ENCODE data around the gene SYP. TPM values are rescaled to one million over a fixed set of nuclear protein-coding genes. Genes with fewer than 3 reads are reported as not detected.

Gene SYP
- total RNA-seq (14.4 TPM), polyA plus RNA-seq (3.6 TPM)
- long read RNA-seq, donor 1 = 0 reads
- long read RNA-seq, donor 2, transcript SYP-201 (7 exons, 2,498 nt) = major isoform, 6 of 15 reads
- long read RNA-seq, donor 2, transcript SYP-207 (6 exons, 1,850 nt) = minor isoform, 5 of 15 reads
- long read RNA-seq, donor 2, partial matches to known transcripts = 0 of 15 reads
- long read RNA-seq, donor 2, other reads (novel, unspliced or antisense) = 0 of 15 reads
- long read RNA-seq, donor 3, partial matches to known transcripts = 19 of 24 reads
- long read RNA-seq, donor 3, other reads (novel, unspliced or antisense) = 0 of 24 reads
- long read RNA-seq, donor 4, partial matches to known transcripts = 0 of 5 reads
- long read RNA-seq, donor 4, other reads (novel, unspliced or antisense) = 0 of 5 reads
- long read RNA-seq, donor 5, partial matches to known transcripts = 12 of 17 reads
- long read RNA-seq, donor 5, other reads (novel, unspliced or antisense) = 0 of 17 reads
- long read RNA-seq, donor 6, partial matches to known transcripts = 0 of 3 reads
- long read RNA-seq, donor 6, other reads (novel, unspliced or antisense) = 0 of 3 reads
- long read RNA-seq, donor 7 = 0 reads
- long read RNA-seq, donor 8, partial matches to known transcripts = 0 of 1 reads
- long read RNA-seq, donor 8, other reads (novel, unspliced or antisense) = 0 of 1 reads
- long read RNA-seq, donor 9, partial matches to known transcripts = 0 of 4 reads
- long read RNA-seq, donor 9, other reads (novel, unspliced or antisense) = 0 of 4 reads
- long read RNA-seq, donor 10, partial matches to known transcripts = 0 of 3 reads
- long read RNA-seq, donor 10, other reads (novel, unspliced or antisense) = 0 of 3 reads

GRCh38 chrX:49199906-49200771 is at the start of gene SYP:
Gene SYP, minus strand, starts transcription at chrX:49200193. Its CDS starts 7 bp downstream, at chrX:49200186.
- peak in 7 of 9 donors; percentile 60 to 89 (median 72) for DNase-seq (ENCODE audit: low read depth in 6 of 9, low spot score in 9 of 9)
- WGBS = under 1% methylated on average over 61 of the region's 61 CpGs
- H3K27me3 ChIP-seq (ENCODE audit: control insufficient read depth in 2 of 2, insufficient read depth in 1 of 2, low read length in 1 of 2) = peaks cover 0 to 7% of the 10 kb centered on the region in 2 donors

GRCh38 chrX:49249616-49250015 is 49.6 kb upstream of the SYP start:
- Histone ChIP-seq H3K4me1 (ENCODE audit: control insufficient read depth in 2 of 2, insufficient read depth in 2 of 2, low read length in 2 of 2) (peaks cover 0 to 3% of the 10 kb centered on the region in 2 donors), H3K27me3 (ENCODE audit: control insufficient read depth in 2 of 2, insufficient read depth in 1 of 2, low read length in 1 of 2) (no peaks in the 10 kb centered on the region), H3K4me3 (ENCODE audit: low read length in 2 of 2) (no peak overlapping the region), H3K27ac (ENCODE audit: low read depth in 1 of 2, low read length in 1 of 2) (no peak overlapping the region), H3K36me3 (ENCODE audit: control insufficient read depth in 2 of 2, insufficient read depth in 2 of 2, low read length in 1 of 2) (peaks cover 33 to 55% of the 10 kb centered on the region in 2 donors), H3K9me3 (ENCODE audit: control insufficient read depth in 2 of 2, insufficient read depth in 1 of 2, low read length in 1 of 2) (no peaks in the 10 kb centered on the region)
- DNase-seq (ENCODE audit: low read depth in 6 of 9, low spot score in 9 of 9) = no peak
- WGBS = 97% methylated on average over 9 of the region's 9 CpGs

More at GRCh38 chrX:49199906-49200771, at the start of gene SYP:
- peak within 1 kb of the TSS; percentile 60 to 63 for H3K27ac ChIP-seq (ENCODE audit: low read depth in 1 of 2, low read length in 1 of 2)
- H3K9me3 ChIP-seq (ENCODE audit: control insufficient read depth in 2 of 2, insufficient read depth in 1 of 2, low read length in 1 of 2) = no peaks in the 10 kb centered on the region
- peaks cover 13 to 25% of the 10 kb centered on the region in 2 donors for H3K4me1 ChIP-seq (ENCODE audit: control insufficient read depth in 2 of 2, insufficient read depth in 2 of 2, low read length in 2 of 2)
- H3K4me3 ChIP-seq (ENCODE audit: low read length in 2 of 2) = peak within 1 kb of the TSS; percentile 55 to 57
- peaks cover 3% of the 10 kb centered on the region in 2 donors for H3K36me3 ChIP-seq (ENCODE audit: control insufficient read depth in 2 of 2, insufficient read depth in 2 of 2, low read length in 1 of 2)

GRCh38 chrX:49249071-49249470 is 49.1 kb upstream of the SYP start:
- WGBS = 96% methylated on average over 6 of the region's 6 CpGs
- peaks cover 37 to 59% of the 10 kb centered on the region in 2 donors for H3K36me3 ChIP-seq (ENCODE audit: control insufficient read depth in 2 of 2, insufficient read depth in 2 of 2, low read length in 1 of 2)

GRCh38 chrX:49247916-49248811 is 48.2 kb upstream of the SYP start:
- DNase-seq (ENCODE audit: low read depth in 6 of 9, low spot score in 9 of 9) = no peak
- no peak overlapping the region for H3K4me3 ChIP-seq (ENCODE audit: low read length in 2 of 2)
- peaks cover 42 to 61% of the 10 kb centered on the region in 2 donors for H3K36me3 ChIP-seq (ENCODE audit: control insufficient read depth in 2 of 2, insufficient read depth in 2 of 2, low read length in 1 of 2)
- no peaks in the 10 kb centered on the region for H3K9me3 ChIP-seq (ENCODE audit: control insufficient read depth in 2 of 2, insufficient read depth in 1 of 2, low read length in 1 of 2)
- H3K4me1 ChIP-seq (ENCODE audit: control insufficient read depth in 2 of 2, insufficient read depth in 2 of 2, low read length in 2 of 2) = peaks cover 0 to 3% of the 10 kb centered on the region in 2 donors
- 98% methylated on average over 28 of the region's 28 CpGs for WGBS
- no peaks in the 10 kb centered on the region for H3K27me3 ChIP-seq (ENCODE audit: control insufficient read depth in 2 of 2, insufficient read depth in 1 of 2, low read length in 1 of 2)
- H3K27ac ChIP-seq (ENCODE audit: low read depth in 1 of 2, low read length in 1 of 2) = no peak overlapping the region

More at GRCh38 chrX:49249071-49249470, 49.1 kb upstream of the SYP start:
- H3K27ac ChIP-seq (ENCODE audit: low read depth in 1 of 2, low read length in 1 of 2) = no peak overlapping the region
- DNase-seq (ENCODE audit: low read depth in 6 of 9, low spot score in 9 of 9) = no peak
- no peaks in the 10 kb centered on the region for H3K9me3 ChIP-seq (ENCODE audit: control insufficient read depth in 2 of 2, insufficient read depth in 1 of 2, low read length in 1 of 2)
- H3K4me1 ChIP-seq (ENCODE audit: control insufficient read depth in 2 of 2, insufficient read depth in 2 of 2, low read length in 2 of 2) = peaks cover 0 to 3% of the 10 kb centered on the region in 2 donors
- no peaks in the 10 kb centered on the region for H3K27me3 ChIP-seq (ENCODE audit: control insufficient read depth in 2 of 2, insufficient read depth in 1 of 2, low read length in 1 of 2)
- no peak overlapping the region for H3K4me3 ChIP-seq (ENCODE audit: low read length in 2 of 2)

GRCh38 chrX:49247346-49247745 is 47.4 kb upstream of the SYP start:
- Histone ChIP-seq H3K27me3 (ENCODE audit: control insufficient read depth in 2 of 2, insufficient read depth in 1 of 2, low read length in 1 of 2) (no peaks in the 10 kb centered on the region), H3K9me3 (ENCODE audit: control insufficient read depth in 2 of 2, insufficient read depth in 1 of 2, low read length in 1 of 2) (no peaks in the 10 kb centered on the region), H3K27ac (ENCODE audit: low read depth in 1 of 2, low read length in 1 of 2) (no peak overlapping the region), H3K4me1 (ENCODE audit: control insufficient read depth in 2 of 2, insufficient read depth in 2 of 2, low read length in 2 of 2) (peaks cover 0 to 3% of the 10 kb centered on the region in 2 donors), H3K36me3 (ENCODE audit: control insufficient read depth in 2 of 2, insufficient read depth in 2 of 2, low read length in 1 of 2) (peaks cover 50 to 63% of the 10 kb centered on the region in 2 donors), H3K4me3 (ENCODE audit: low read length in 2 of 2) (no peak overlapping the region)
- WGBS = 97% methylated on average over 11 of the region's 11 CpGs
- DNase-seq (ENCODE audit: low read depth in 6 of 9, low spot score in 9 of 9) = no peak

- WGBS = 99% methylated on average over 10 of the region's 10 CpGs
- H3K36me3 ChIP-seq (ENCODE audit: control insufficient read depth in 2 of 2, insufficient read depth in 2 of 2, low read length in 1 of 2) = peaks cover 53 to 69% of the 10 kb centered on the region in 2 donors
- no peak overlapping the region for H3K4me3 ChIP-seq (ENCODE audit: low read length in 2 of 2)
- H3K4me1 ChIP-seq (ENCODE audit: control insufficient read depth in 2 of 2, insufficient read depth in 2 of 2, low read length in 2 of 2) = peaks cover 0 to 3% of the 10 kb centered on the region in 2 donors
- H3K9me3 ChIP-seq (ENCODE audit: control insufficient read depth in 2 of 2, insufficient read depth in 1 of 2, low read length in 1 of 2) = no peaks in the 10 kb centered on the region
- no peak for DNase-seq (ENCODE audit: low read depth in 6 of 9, low spot score in 9 of 9)
- no peak overlapping the region for H3K27ac ChIP-seq (ENCODE audit: low read depth in 1 of 2, low read length in 1 of 2)
- no peaks in the 10 kb centered on the region for H3K27me3 ChIP-seq (ENCODE audit: control insufficient read depth in 2 of 2, insufficient read depth in 1 of 2, low read length in 1 of 2)
Measured at GRCh38 chrX:49246541-49246940, 46.5 kb upstream of the SYP start.

- no peak overlapping the region for H3K27ac ChIP-seq (ENCODE audit: low read depth in 1 of 2, low read length in 1 of 2)
- no peak overlapping the region for H3K4me3 ChIP-seq (ENCODE audit: low read length in 2 of 2)
- no peaks in the 10 kb centered on the region for H3K9me3 ChIP-seq (ENCODE audit: control insufficient read depth in 2 of 2, insufficient read depth in 1 of 2, low read length in 1 of 2)
- no peak for DNase-seq (ENCODE audit: low read depth in 6 of 9, low spot score in 9 of 9)
- peaks cover 49 to 54% of the 10 kb centered on the region in 2 donors for H3K36me3 ChIP-seq (ENCODE audit: control insufficient read depth in 2 of 2, insufficient read depth in 2 of 2, low read length in 1 of 2)
- 97% methylated on average over 2 of the region's 2 CpGs for WGBS
- no peaks in the 10 kb centered on the region for H3K27me3 ChIP-seq (ENCODE audit: control insufficient read depth in 2 of 2, insufficient read depth in 1 of 2, low read length in 1 of 2)
- no peaks in the 10 kb centered on the region for H3K4me1 ChIP-seq (ENCODE audit: control insufficient read depth in 2 of 2, insufficient read depth in 2 of 2, low read length in 2 of 2)
Measured at GRCh38 chrX:49244207-49244606, 44.2 kb upstream of the SYP start.

GRCh38 chrX:49243166-49243565 is 43.2 kb upstream of the SYP start:
- H3K4me3 ChIP-seq (ENCODE audit: low read length in 2 of 2) = no peak overlapping the region
- H3K27ac ChIP-seq (ENCODE audit: low read depth in 1 of 2, low read length in 1 of 2) = no peak overlapping the region
- no peak for DNase-seq (ENCODE audit: low read depth in 6 of 9, low spot score in 9 of 9)
- H3K4me1 ChIP-seq (ENCODE audit: control insufficient read depth in 2 of 2, insufficient read depth in 2 of 2, low read length in 2 of 2) = no peaks in the 10 kb centered on the region
- peaks cover 40 to 51% of the 10 kb centered on the region in 2 donors for H3K36me3 ChIP-seq (ENCODE audit: control insufficient read depth in 2 of 2, insufficient read depth in 2 of 2, low read length in 1 of 2)
- no peaks in the 10 kb centered on the region for H3K9me3 ChIP-seq (ENCODE audit: control insufficient read depth in 2 of 2, insufficient read depth in 1 of 2, low read length in 1 of 2)
- no peaks in the 10 kb centered on the region for H3K27me3 ChIP-seq (ENCODE audit: control insufficient read depth in 2 of 2, insufficient read depth in 1 of 2, low read length in 1 of 2)
- WGBS = 99% methylated on average over 12 of the region's 12 CpGs
